Left lung (tissue), 10 donors: ENCODE results near the gene CMIP. TPM values are rescaled to one million over a fixed set of nuclear protein-coding genes. Genes with fewer than 3 reads are reported as not detected.
A peak's percentile ranks its signal among the peaks of the same experiment; 100 is the strongest.

Source experiments
- ATAC-seq: fragments of 200-7000 bp; cut with Tn5 transposase; one replicate; pipeline ENCODE4 v1.9.1; 2020; ENCODE audit warnings: moderate library complexity
- DNase-seq, 4 donors: peaks; one replicate each; pipeline ENCODE4 v3.0.0-alpha.2; 2013 to 2020
- H3K27ac ChIP-seq, 2 donors: fragments of 200-600 bp; sonication (generic) in 1 of 2; one replicate each; pipeline versions ENCODE4 v1.5.0 to v1.8.0; 2020 to 2021
- H3K27me3 ChIP-seq, 2 donors: fragments of 200-600 bp; sonication (generic) in 1 of 2; one replicate each; pipeline versions ENCODE4 v1.5.0 to v1.8.0; 2020 to 2021
- H3K36me3 ChIP-seq, 2 donors: fragments of 200-600 bp; sonication (generic) in 1 of 2; one replicate each; pipeline versions ENCODE4 v1.5.0 to v1.8.0; 2020 to 2021
- H3K4me1 ChIP-seq, 2 donors: fragments of 200-600 bp; one replicate each; pipeline ENCODE4 v1.8.0; 2021
- H3K4me3 ChIP-seq, 2 donors: fragments of 200-600 bp; sonication (generic) in 1 of 2; one replicate each; pipeline versions ENCODE4 v1.5.0 to v1.8.0; 2020 to 2021; ENCODE audit warnings: mild to moderate bottlenecking in 1 of 2
- H3K9me3 ChIP-seq, 2 donors: fragments of 200-600 bp; sonication (generic) in 1 of 2; one replicate each; pipeline versions ENCODE4 v1.5.0 to v1.8.0; 2020 to 2021
- CTCF ChIP-seq, 2 donors: fragments of 200-600 bp; sonication (generic) in 1 of 2; IDR thresholded peaks; one replicate each; pipeline versions ENCODE4 v1.5.0 to v1.8.0; 2021; ENCODE audit warnings: antibody characterized with exemption in 2 of 2
- intact Hi-C, 2 donors: fragments of 100-400 bp; cut with DNase I; formaldehyde crosslinking; loops; one replicate each; pipeline versions ENCODE4 v1.11.2 to v1.14.2; 2022
- polyA plus RNA-seq, 6 donors: library from polyadenylated mRNA; unstranded; fragments of 120-200 nt; gene quantifications; one replicate each; pipeline ENCODE4 v1.2.1, GENCODE V29; 2013; ENCODE audit not compliant: insufficient read length in 6 of 6
- total RNA-seq, 2 donors: library from RNA; stranded (reverse); fragmentation: NEBNext Ultra II Directional; extraction: Animal tissue kit (Norgen Biotek cat#: 25700); gene quantifications; one replicate each; pipeline ENCODE4 v1.2.1, GENCODE V29; 2021
- donor health status: DM: no; HTN: yes; CAD: no.
- donor health status: DM: no; HTN: no; CAD: no.

CMIP gene
- total and polyA plus RNA-seq, 8 donors = 35.3 to 55.8 (median 40.4) TPM

GRCh38 chr16:81458149-81458669, 13.6 kb downstream of the CMIP start:
- peak overlapping the region in 1 of 2 donors; percentile 69 for H3K27ac ChIP-seq
- TF ChIP-seq CTCF (IDR thresholded peaks at IDR 0.05) = no peak
- H3K27me3 ChIP-seq = no peaks in the 10 kb centered on the region
- intact Hi-C loops = no loop called here
- DNase-seq = no peak
- H3K9me3 ChIP-seq = no peaks in the 10 kb centered on the region
- H3K4me1 ChIP-seq = peaks cover 15 to 87% of the 10 kb centered on the region in 2 donors
- no peak for ATAC-seq
- peaks cover 0 to 13% of the 10 kb centered on the region in 2 donors for H3K36me3 ChIP-seq
- no peak overlapping the region for H3K4me3 ChIP-seq

- no peak for TF ChIP-seq CTCF (IDR thresholded peaks at IDR 0.05)
- Histone ChIP-seq H3K27ac (peak overlapping the region in 1 of 2 donors; percentile 69), H3K4me1 (peaks cover 15 to 82% of the 10 kb centered on the region in 2 donors)
Observed at GRCh38 chr16:81458827-81459598, 14.4 kb downstream of the CMIP start.

GRCh38 chr16:81460075-81460474, 15.5 kb downstream of the CMIP start:
- ATAC-seq (no peak), DNase-seq (no peak)
- H3K36me3 ChIP-seq = peaks cover 0 to 13% of the 10 kb centered on the region in 2 donors
- no peaks in the 10 kb centered on the region for H3K9me3 ChIP-seq
- no peaks in the 10 kb centered on the region for H3K27me3 ChIP-seq
- H3K27ac ChIP-seq = peak overlapping the region in 1 of 2 donors; percentile 45
- H3K4me3 ChIP-seq = no peak overlapping the region
- intact Hi-C loops = no loop called here
- TF ChIP-seq CTCF (IDR thresholded peaks at IDR 0.05) = no peak
- H3K4me1 ChIP-seq = peaks cover 15 to 79% of the 10 kb centered on the region in 2 donors

More at GRCh38 chr16:81458827-81459598, 14.4 kb downstream of the CMIP start:
- Histone ChIP-seq H3K9me3 (no peaks in the 10 kb centered on the region), H3K27me3 (no peaks in the 10 kb centered on the region), H3K36me3 (peaks cover 0 to 13% of the 10 kb centered on the region in 2 donors), H3K4me3 (no peak overlapping the region)
- intact Hi-C loops = no loop called here
- no peak for DNase-seq
- no peak for ATAC-seq

GRCh38 chr16:81461243-81461642, 16.6 kb downstream of the CMIP start:
- Histone ChIP-seq H3K4me1 (peaks cover 19 to 83% of the 10 kb centered on the region in 2 donors), H3K4me3 (no peak overlapping the region), H3K27me3 (no peaks in the 10 kb centered on the region), H3K9me3 (no peaks in the 10 kb centered on the region), H3K27ac (peak overlapping the region in 1 of 2 donors; percentile 76), H3K36me3 (peaks cover 0 to 12% of the 10 kb centered on the region in 2 donors)
- DNase-seq (no peak), ATAC-seq (no peak)
- intact Hi-C loops = no loop called here
- no peak for TF ChIP-seq CTCF (IDR thresholded peaks at IDR 0.05)

- no peak for TF ChIP-seq CTCF (IDR thresholded peaks at IDR 0.05)
- Histone ChIP-seq H3K4me3 (no peak overlapping the region), H3K9me3 (no peaks in the 10 kb centered on the region), H3K36me3 (peaks cover 0 to 7% of the 10 kb centered on the region in 2 donors), H3K27ac (peak overlapping the region in 1 of 2 donors; percentile 76), H3K27me3 (no peaks in the 10 kb centered on the region), H3K4me1 (peaks cover 19 to 83% of the 10 kb centered on the region in 2 donors)
- ATAC-seq = peak; percentile 24
- intact Hi-C loops = no loop called here
- DNase-seq = no peak
Observed at GRCh38 chr16:81461766-81462165, 17.2 kb downstream of the CMIP start.
